GM23248 (cell line): ENCODE measurements around the gene TSPAN13. TPM values are rescaled to one million over a fixed set of nuclear protein-coding genes. Genes with fewer than 3 reads are reported as not detected.
A peak's percentile ranks its signal among the peaks of the same experiment; 100 is the strongest.

Source experiments
- DNase-seq: peaks from one replicate; pipeline ENCODE4 v3.0.0-alpha.2; 2015
- H2AFZ ChIP-seq: fragments of 200-600 bp; sonication (generic); 2 replicates; pipeline ENCODE4 v1.6.1; 2016; ENCODE audit warnings: antibody characterized with exemption
- H3F3A ChIP-seq: fragments of 200-600 bp; sonication (generic); 2 replicates; pipeline ENCODE4 v1.6.1; 2016; ENCODE audit warnings: mild to moderate bottlenecking, antibody characterized with exemption, mixed run types; ENCODE audit not compliant: insufficient read depth
- H3K27ac ChIP-seq: fragments of 200-600 bp; sonication (generic); 2 replicates; pipeline ENCODE4 v1.5.1; 2016; ENCODE audit warnings: mild to moderate bottlenecking
- H3K27me3 ChIP-seq: fragments of 200-600 bp; sonication (generic); replicated peaks from 2 replicates; pipeline ENCODE4 v1.6.1; 2016; ENCODE audit warnings: mild to moderate bottlenecking; ENCODE audit not compliant: insufficient read depth
- H3K36me3 ChIP-seq: fragments of 200-600 bp; sonication (generic); 2 replicates; pipeline ENCODE4 v1.6.1; 2016; ENCODE audit warnings: low read depth, mild to moderate bottlenecking
- H3K4me1 ChIP-seq: fragments of 200-600 bp; sonication (generic); 2 replicates; pipeline ENCODE4 v1.6.1; 2016; ENCODE audit warnings: mild to moderate bottlenecking; ENCODE audit not compliant: insufficient read depth
- H3K4me2 ChIP-seq: fragments of 200-600 bp; sonication (generic); one replicate; pipeline ENCODE4 v1.6.1; 2016; ENCODE audit warnings: mild to moderate bottlenecking; ENCODE audit not compliant: unreplicated experiment
- H3K4me3 ChIP-seq: fragments of 200-600 bp; sonication (generic); 2 replicates; pipeline ENCODE4 v1.5.1; 2016; ENCODE audit warnings: mild to moderate bottlenecking
- H3K79me2 ChIP-seq: fragments of 200-600 bp; sonication (generic); 2 replicates; pipeline ENCODE4 v1.6.1; 2016; ENCODE audit warnings: mild to moderate bottlenecking; ENCODE audit not compliant: insufficient read depth
- H3K9ac ChIP-seq: fragments of 200-600 bp; sonication (generic); 2 replicates; pipeline ENCODE4 v1.6.1; 2016; ENCODE audit warnings: mild to moderate bottlenecking
- H3K9me2 ChIP-seq: fragments of 200-600 bp; sonication (generic); 2 replicates; pipeline ENCODE4 v1.6.1; 2016; ENCODE audit warnings: mixed run types, mild to moderate bottlenecking, moderate library complexity; ENCODE audit not compliant: insufficient read depth
- H3K9me3 ChIP-seq: fragments of 200-600 bp; sonication (generic); one replicate; pipeline ENCODE4 v1.6.1; 2017; ENCODE audit warnings: low read depth
- H4K20me1 ChIP-seq: fragments of 200-600 bp; sonication (generic); 2 replicates; pipeline ENCODE4 v1.6.0; 2016; ENCODE audit not compliant: insufficient read depth
- EZH2 ChIP-seq: fragments of 200-600 bp; sonication (generic); IDR thresholded peaks from 2 replicates; pipeline ENCODE4 v1.6.1; 2018; ENCODE audit warnings: antibody characterized with exemption, mild to moderate bottlenecking; ENCODE audit not compliant: insufficient read depth, poor library complexity, severe bottlenecking
- EZH2phosphoT487 ChIP-seq: fragments of 200-600 bp; sonication (generic); IDR thresholded peaks from 2 replicates; pipeline ENCODE4 v1.6.1; 2018; ENCODE audit warnings: antibody characterized with exemption, moderate library complexity, mild to moderate bottlenecking, low read depth; ENCODE audit not compliant: insufficient read depth
- WGBS, 2 experiments: methylation state at CpG; one replicate each; pipeline ENCODE4 v1.1.6; 2015 to 2017; ENCODE audit warnings: low lambda C conversion rate in 2 of 2, low coverage in 1 of 2; ENCODE audit errors: missing lambda C conversion rate in 2 of 2; 5-methylcytosine and 5-hydroxymethylcytosine counted together
- in situ Hi-C: fragments of 300-500 bp; cut with MboI; formaldehyde crosslinking; loops from 2 replicates; pipeline ENCODE4 v1.15.0; 2020
- polyA plus RNA-seq: library from polyadenylated mRNA; unstranded; fragments of >200 nt; fragmentation: Nextera tagmentation; extraction: Ambion mirVana; gene quantifications from 2 replicates; pipeline ENCODE4 v1.2.1, GENCODE V29; 2016
- total RNA-seq: library from RNA; depleted of rRNA; stranded (reverse); fragments of >200 nt; shearing (Covaris generic); gene quantifications from 2 replicates; pipeline ENCODE4 v1.2.3, GENCODE V29; 2014

TSPAN13 gene
- total and polyA plus RNA-seq, 2 experiments from 2014 or later: 6.2 to 9.0 TPM

DNA sequence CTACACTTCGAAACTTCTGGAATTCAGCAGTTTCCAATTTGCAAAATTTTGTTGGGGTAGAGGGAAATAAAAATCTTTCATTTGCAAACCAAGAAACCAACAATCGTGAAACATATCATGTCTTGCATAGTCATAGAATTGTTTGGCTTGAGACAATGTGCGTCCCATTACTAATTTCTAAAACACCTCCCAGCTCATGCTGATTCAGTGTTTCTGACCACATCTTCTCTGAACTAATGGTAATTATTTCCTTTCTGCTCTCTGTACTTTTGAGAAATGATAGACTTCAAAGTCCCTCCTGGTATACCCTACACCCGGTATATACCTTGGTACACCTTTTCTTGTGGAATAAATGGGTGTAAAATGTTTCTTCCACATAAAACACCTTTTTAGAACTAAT lies 41.8 kb upstream of the TSPAN13 start:
- Histone ChIP-seq H3K27ac (peak overlapping the region; percentile 65), H3K27me3 (no peaks in the 10 kb centered on the region), H3K36me3 (no peaks in the 10 kb centered on the region), H3F3A (peaks cover 44% of the 10 kb centered on the region), H3K4me3 (peak overlapping the region; percentile 27), H3K9me2 (no peaks in the 10 kb centered on the region), H2AFZ (no peak overlapping the region), H3K9me3 (no peaks in the 10 kb centered on the region), H3K4me2 (peak overlapping the region; percentile 66), H3K79me2 (no peaks in the 10 kb centered on the region), H3K9ac (peak overlapping the region; percentile 17; the same call in 1 of the 2 replicates), H3K4me1 (peaks cover 40% of the 10 kb centered on the region), H4K20me1 (0 out of 2 replicates have a peak, but pooled peaks cover 3% of the 10 kb centered on the region)
- in situ Hi-C loops: no loop called here
- no peak for TF ChIP-seq EZH2
- no peak for TF ChIP-seq EZH2phosphoT487
- DNase-seq: peak; percentile 82
- WGBS, 2 experiments: 7 to 11% methylated on average over 4 of the region's 4 CpGs

DNA sequence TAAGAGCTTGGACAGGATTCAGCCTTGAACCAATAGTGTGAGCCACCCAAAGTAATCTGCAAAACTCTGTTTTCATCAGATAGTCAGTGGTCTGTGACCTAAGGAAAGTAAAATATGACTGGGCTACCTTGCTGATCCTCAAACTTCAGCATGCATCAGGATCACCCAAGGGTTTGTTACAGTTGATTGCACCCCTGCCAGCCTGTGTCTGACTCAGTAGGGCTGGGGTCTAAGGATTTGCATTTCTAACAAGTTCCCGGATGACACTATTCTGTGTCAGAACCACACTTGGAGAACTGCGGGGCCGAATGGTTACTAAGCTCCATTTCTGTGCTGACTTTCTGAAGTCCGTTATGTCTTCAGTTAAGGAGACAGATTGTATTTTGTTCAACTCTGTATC lies 40.6 kb upstream of the TSPAN13 start:
- WGBS, 2 experiments: 22 to 30% methylated on average over 4 of the region's 4 CpGs
- in situ Hi-C loops: no loop called here
- H3K9me3 ChIP-seq: no peaks in the 10 kb centered on the region

DNA sequence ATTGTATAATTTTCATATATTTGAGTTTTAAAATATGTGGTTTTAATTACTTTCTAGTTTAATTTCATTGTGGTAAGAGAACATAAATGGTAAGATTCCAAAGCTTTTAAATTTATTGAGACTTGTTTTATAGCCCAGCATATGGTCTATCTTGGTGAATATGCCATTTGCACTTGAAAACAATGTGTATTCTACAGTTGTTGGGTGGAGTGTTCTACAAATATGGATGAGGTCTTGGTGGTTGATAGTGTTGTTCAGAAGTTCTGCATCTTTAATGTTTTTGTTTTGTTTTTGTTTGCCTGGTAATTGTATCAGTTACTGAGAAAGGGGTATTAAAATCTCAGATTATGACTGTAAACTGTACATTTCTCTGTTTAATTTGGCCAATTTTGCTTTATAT lies 37.6 kb upstream of the TSPAN13 start:
- Histone ChIP-seq H3K27ac (no peak overlapping the region), H3K9me3 (no peaks in the 10 kb centered on the region), H4K20me1 (0 out of 2 replicates have a peak, but pooled peaks cover 3% of the 10 kb centered on the region), H3K4me1 (peaks cover 23% of the 10 kb centered on the region), H3K4me3 (no peak overlapping the region), H3F3A (peaks cover 24% of the 10 kb centered on the region), H3K36me3 (no peaks in the 10 kb centered on the region), H2AFZ (no peak overlapping the region), H3K4me2 (no peak overlapping the region), H3K79me2 (no peaks in the 10 kb centered on the region), H3K27me3 (no peaks in the 10 kb centered on the region), H3K9me2 (no peaks in the 10 kb centered on the region), H3K9ac (no peak overlapping the region)
- TF ChIP-seq EZH2phosphoT487 (no peak), EZH2 (no peak)
- DNase-seq: no peak
- in situ Hi-C loops: no loop called here

More for the DNA sequence above, 40.6 kb upstream of the TSPAN13 start:
- no peak overlapping the region for H2AFZ ChIP-seq
- H4K20me1 ChIP-seq: 0 out of 2 replicates have a peak, but pooled peaks cover 3% of the 10 kb centered on the region
- H3F3A ChIP-seq: peaks cover 37% of the 10 kb centered on the region
- H3K4me3 ChIP-seq: no peak overlapping the region
- H3K27me3 ChIP-seq: no peaks in the 10 kb centered on the region
- no peak for TF ChIP-seq EZH2phosphoT487
- TF ChIP-seq EZH2: no peak
- DNase-seq: peak; percentile 73
- no peaks in the 10 kb centered on the region for H3K79me2 ChIP-seq
- H3K36me3 ChIP-seq: no peaks in the 10 kb centered on the region
- H3K9me2 ChIP-seq: no peaks in the 10 kb centered on the region
- H3K27ac ChIP-seq: peak overlapping the region; percentile 65
- H3K4me1 ChIP-seq: peaks cover 40% of the 10 kb centered on the region
- H3K9ac ChIP-seq: peak overlapping the region; percentile 17; the same call in 1 of the 2 replicates
- H3K4me2 ChIP-seq: peak overlapping the region; percentile 66

DNA sequence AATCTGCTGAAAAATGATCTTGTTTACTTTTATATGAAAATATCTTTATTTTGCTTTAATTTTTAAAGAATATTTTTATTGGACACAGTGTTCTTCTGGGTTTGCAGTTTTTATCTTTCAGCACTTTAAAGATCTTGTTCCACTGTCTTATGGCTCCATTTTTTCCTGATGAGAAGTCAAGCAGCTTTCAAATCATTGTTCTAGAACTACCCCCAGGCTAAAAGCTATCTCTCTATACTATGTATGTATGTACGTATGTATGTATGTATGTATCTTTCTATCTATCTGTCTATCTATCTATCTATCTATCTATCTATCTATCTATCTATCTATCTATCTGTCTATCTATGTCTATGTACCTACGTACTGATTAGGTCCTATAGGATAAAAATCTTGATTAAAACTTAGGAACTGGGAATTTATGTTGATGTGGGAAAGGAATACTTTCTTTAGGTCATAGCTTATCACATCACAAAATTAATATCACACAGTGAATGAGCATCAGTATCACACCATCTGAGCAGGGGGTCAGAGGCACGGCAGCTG lies 35.4 kb upstream of the TSPAN13 start:
- H3F3A ChIP-seq: peaks cover 1% of the 10 kb centered on the region
- no peak overlapping the region for H3K4me3 ChIP-seq
- H4K20me1 ChIP-seq: no peaks in the 10 kb centered on the region
- H3K9me3 ChIP-seq: no peaks in the 10 kb centered on the region
- no peaks in the 10 kb centered on the region for H3K36me3 ChIP-seq
- no peak overlapping the region for H3K27ac ChIP-seq
- H2AFZ ChIP-seq: no peak overlapping the region
- H3K27me3 ChIP-seq: no peaks in the 10 kb centered on the region
- no peak overlapping the region for H3K9ac ChIP-seq
- H3K4me1 ChIP-seq: peaks cover under 1% of the 10 kb centered on the region
- H3K79me2 ChIP-seq: no peaks in the 10 kb centered on the region
- DNase-seq: no peak
- TF ChIP-seq EZH2phosphoT487 (no peak), EZH2 (no peak)
- in situ Hi-C loops: no loop called here
- H3K9me2 ChIP-seq: no peaks in the 10 kb centered on the region
- H3K4me2 ChIP-seq: no peak overlapping the region
- 92 to 95% methylated on average over 3 of the region's 3 CpGs for WGBS, 2 experiments
